ENCODE data around the gene ZFP42.

DNA sequence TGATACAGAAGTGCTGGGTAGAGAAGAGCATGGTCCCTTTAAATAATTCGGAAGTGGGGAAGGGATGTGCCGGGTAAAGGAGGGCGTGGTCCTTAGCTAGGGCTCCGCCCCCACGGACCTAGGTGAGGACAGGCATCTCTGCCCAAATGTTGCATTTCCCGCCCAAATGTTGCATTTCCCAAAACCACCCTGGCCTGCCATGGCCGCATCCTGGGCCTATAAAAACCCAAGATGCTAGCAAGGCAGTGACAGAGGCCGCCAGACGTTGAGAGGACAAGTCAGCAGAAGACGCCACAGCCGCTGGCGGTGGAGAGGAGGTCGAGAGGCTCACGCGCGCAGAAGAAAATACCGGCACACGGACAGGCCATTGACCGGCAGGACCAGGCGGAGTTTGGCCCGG lies 46.1 kb downstream of the ZFP42 start:
- TF ChIP-seq, protein P1, sequence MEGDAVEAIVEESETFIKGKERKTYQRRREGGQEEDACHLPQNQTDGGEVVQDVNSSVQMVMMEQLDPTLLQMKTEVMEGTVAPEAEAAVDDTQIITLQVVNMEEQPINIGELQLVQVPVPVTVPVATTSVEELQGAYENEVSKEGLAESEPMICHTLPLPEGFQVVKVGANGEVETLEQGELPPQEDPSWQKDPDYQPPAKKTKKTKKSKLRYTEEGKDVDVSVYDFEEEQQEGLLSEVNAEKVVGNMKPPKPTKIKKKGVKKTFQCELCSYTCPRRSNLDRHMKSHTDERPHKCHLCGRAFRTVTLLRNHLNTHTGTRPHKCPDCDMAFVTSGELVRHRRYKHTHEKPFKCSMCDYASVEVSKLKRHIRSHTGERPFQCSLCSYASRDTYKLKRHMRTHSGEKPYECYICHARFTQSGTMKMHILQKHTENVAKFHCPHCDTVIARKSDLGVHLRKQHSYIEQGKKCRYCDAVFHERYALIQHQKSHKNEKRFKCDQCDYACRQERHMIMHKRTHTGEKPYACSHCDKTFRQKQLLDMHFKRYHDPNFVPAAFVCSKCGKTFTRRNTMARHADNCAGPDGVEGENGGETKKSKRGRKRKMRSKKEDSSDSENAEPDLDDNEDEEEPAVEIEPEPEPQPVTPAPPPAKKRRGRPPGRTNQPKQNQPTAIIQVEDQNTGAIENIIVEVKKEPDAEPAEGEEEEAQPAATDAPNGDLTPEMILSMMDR (IDR thresholded peaks at IDR 0.05) = no peak
- no peak for TF ChIP-seq POLR2A (IDR thresholded peaks at IDR 0.05; ENCODE audit: low read depth)
